Measurements from ENCODE around the gene MON2. TPM values are rescaled to one million over a fixed set of nuclear protein-coding genes. Genes with fewer than 3 reads are reported as not detected.
"Not testable (repeated sequence)": the region's sequence is repeated elsewhere in the genome, so short reads cannot be mapped to it uniquely, and the experiment has no call there.

MON2 gene
- total RNA-seq, 2 donors from 2014 or later, result 30.3 to 43.3 TPM

DNA sequence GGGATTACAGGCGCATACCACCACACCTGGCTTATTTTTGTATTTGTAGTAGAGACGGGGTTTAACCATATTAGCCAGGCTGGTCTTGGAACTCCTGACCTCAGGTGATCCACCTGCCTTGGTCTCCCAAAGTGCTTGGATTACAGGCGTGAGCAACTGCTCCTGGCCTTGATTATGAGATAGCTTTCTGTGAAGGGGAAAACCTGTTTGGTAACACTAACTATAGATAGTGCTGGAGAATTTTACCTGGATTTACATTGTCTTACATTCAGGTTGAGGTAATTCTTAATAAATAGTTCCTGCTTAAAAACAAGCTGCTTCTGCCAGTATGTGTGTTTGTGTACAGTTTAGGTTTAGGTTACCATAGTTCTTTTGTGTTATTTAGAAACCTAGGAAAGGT is 77.1 kb downstream of the MON2 start:
- TF ChIP-seq, protein P1, sequence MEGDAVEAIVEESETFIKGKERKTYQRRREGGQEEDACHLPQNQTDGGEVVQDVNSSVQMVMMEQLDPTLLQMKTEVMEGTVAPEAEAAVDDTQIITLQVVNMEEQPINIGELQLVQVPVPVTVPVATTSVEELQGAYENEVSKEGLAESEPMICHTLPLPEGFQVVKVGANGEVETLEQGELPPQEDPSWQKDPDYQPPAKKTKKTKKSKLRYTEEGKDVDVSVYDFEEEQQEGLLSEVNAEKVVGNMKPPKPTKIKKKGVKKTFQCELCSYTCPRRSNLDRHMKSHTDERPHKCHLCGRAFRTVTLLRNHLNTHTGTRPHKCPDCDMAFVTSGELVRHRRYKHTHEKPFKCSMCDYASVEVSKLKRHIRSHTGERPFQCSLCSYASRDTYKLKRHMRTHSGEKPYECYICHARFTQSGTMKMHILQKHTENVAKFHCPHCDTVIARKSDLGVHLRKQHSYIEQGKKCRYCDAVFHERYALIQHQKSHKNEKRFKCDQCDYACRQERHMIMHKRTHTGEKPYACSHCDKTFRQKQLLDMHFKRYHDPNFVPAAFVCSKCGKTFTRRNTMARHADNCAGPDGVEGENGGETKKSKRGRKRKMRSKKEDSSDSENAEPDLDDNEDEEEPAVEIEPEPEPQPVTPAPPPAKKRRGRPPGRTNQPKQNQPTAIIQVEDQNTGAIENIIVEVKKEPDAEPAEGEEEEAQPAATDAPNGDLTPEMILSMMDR (conservative IDR thresholded peaks at IDR 0.05), result no peak
- Histone ChIP-seq H3K9ac (ENCODE audit: extremely low read depth, low read length, poor library complexity, severe bottlenecking) (no peak overlapping the region), H3K27ac (ENCODE audit: low read depth, low read length) (no peak overlapping the region), H3K9me3 (ENCODE audit: control insufficient read depth, low read length) (no peaks in the 10 kb centered on the region), H3K4me3 (ENCODE audit: low read length) (no peak overlapping the region), H3K4me1 (ENCODE audit: control insufficient read depth, insufficient read depth, low read length) (no peaks in the 10 kb centered on the region), H3K27me3 (ENCODE audit: control insufficient read depth, insufficient read depth, low read length, poor library complexity, severe bottlenecking) (no peaks in the 10 kb centered on the region), H3K36me3 (ENCODE audit: control insufficient read depth, insufficient read depth, low read length) (peaks cover 61% of the 10 kb centered on the region)
- Mint-ChIP-seq H3K4me3 (no peak overlapping the region), H3K9me3 (no peaks in the 10 kb centered on the region), H3K4me1 (no peaks in the 10 kb centered on the region), H3K27me3 (ENCODE audit: insufficient read depth) (no peaks in the 10 kb centered on the region), H3K36me3 (ENCODE audit: low read depth) (peaks cover 38% of the 10 kb centered on the region), H3K27ac (no peak overlapping the region)
- DNase-seq, result no peak
- WGBS, 2 experiments (ENCODE audit: insufficient coverage in 1 of 2, insufficient read length in 1 of 2), result 79 to 88% methylated on average over 1 to 3 of the region's 3 CpGs

DNA sequence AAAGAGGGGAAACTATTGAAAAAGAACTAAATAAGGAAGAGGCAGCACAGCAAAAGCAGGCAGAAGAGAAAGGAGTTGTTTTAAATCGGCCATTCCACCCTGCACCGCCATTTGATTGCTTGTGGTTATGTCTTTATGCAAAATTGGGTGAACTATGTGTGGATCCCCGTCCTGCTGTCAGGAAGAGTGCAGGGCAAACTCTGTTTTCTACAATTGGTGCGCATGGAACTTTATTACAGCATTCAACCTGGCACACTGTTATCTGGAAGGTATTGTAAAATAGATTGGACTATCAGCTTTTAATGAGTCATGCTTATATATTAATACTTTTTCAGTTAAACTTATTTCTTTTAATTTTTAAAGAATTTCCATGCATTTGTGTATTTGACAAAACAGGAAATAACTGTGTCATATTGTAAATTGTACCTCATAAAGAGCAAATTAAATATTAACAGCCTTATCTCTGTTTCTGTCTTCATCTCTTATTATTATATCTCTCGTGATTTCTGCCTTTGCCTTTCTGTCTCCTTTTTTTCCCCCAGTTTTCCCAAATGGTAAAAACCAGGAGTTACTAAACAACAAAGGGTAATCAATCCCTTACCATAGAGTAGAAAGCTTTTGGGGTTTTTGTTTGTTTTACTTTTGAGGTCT is 86.4 kb downstream of the MON2 start:
- no peak overlapping the region for H3K27ac ChIP-seq (ENCODE audit: low read depth, low read length)
- H3K9me3 Mint-ChIP-seq, result no peaks in the 10 kb centered on the region
- no peaks in the 10 kb centered on the region for H3K4me1 Mint-ChIP-seq
- H3K27me3 Mint-ChIP-seq (ENCODE audit: insufficient read depth), result no peaks in the 10 kb centered on the region
- 71 to 96% methylated on average over 2 to 5 of the region's 5 CpGs for WGBS, 2 experiments (ENCODE audit: insufficient coverage in 1 of 2, insufficient read length in 1 of 2)
- H3K4me3 ChIP-seq (ENCODE audit: low read length), result no peak overlapping the region
- no peak for DNase-seq
- H3K9ac ChIP-seq (ENCODE audit: extremely low read depth, low read length, poor library complexity, severe bottlenecking), result no peak overlapping the region
- TF ChIP-seq, protein P1 (conservative IDR thresholded peaks at IDR 0.05), result no peak
- no peaks in the 10 kb centered on the region for H3K9me3 ChIP-seq (ENCODE audit: control insufficient read depth, low read length)
- H3K4me3 Mint-ChIP-seq, result no peak overlapping the region
- H3K36me3 Mint-ChIP-seq (ENCODE audit: low read depth), result peaks cover 39% of the 10 kb centered on the region
- no peaks in the 10 kb centered on the region for H3K27me3 ChIP-seq (ENCODE audit: control insufficient read depth, insufficient read depth, low read length, poor library complexity, severe bottlenecking)
- no peak overlapping the region for H3K27ac Mint-ChIP-seq
- peaks cover 61% of the 10 kb centered on the region for H3K36me3 ChIP-seq (ENCODE audit: control insufficient read depth, insufficient read depth, low read length)
- H3K4me1 ChIP-seq (ENCODE audit: control insufficient read depth, insufficient read depth, low read length), result no peaks in the 10 kb centered on the region

DNA sequence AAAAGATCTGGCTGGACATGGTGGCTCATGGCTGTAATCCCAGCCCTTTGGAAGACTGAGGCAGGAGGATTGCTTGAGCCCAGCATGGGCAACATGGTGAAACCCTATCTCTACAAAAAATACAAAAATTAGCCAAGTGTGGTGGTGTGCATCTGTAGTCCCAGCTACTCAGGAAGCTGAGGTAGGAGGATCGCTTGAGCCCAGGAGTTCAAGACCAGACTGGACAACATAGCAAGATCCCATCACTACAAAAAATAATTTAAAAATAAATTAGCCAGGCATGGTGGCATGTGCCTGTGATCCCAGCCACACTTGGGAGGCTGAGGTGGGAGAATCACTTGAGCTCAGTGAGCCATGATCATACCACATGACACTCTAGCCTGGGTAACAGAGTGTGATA is 92.7 kb downstream of the MON2 start:
- H3K4me3 Mint-ChIP-seq; DNase-seq; H3K4me1 ChIP-seq (ENCODE audit: control insufficient read depth, insufficient read depth, low read length); H3K4me3 ChIP-seq (ENCODE audit: low read length); H3K27me3 Mint-ChIP-seq (ENCODE audit: insufficient read depth); H3K9me3 ChIP-seq (ENCODE audit: control insufficient read depth, low read length); H3K27ac ChIP-seq (ENCODE audit: low read depth, low read length); H3K27me3 ChIP-seq (ENCODE audit: control insufficient read depth, insufficient read depth, low read length, poor library complexity, severe bottlenecking); H3K27ac Mint-ChIP-seq; H3K9ac ChIP-seq (ENCODE audit: extremely low read depth, low read length, poor library complexity, severe bottlenecking); H3K9me3 Mint-ChIP-seq: not testable (repeated sequence)
- 100% methylated on average over 1 of the region's 1 CpG; no CpG with 5 or more reads in 1 of the 2 experiments for WGBS, 2 experiments (ENCODE audit: insufficient coverage in 1 of 2, insufficient read length in 1 of 2)
- H3K36me3 Mint-ChIP-seq (ENCODE audit: low read depth), result peaks cover 27% of the 10 kb centered on the region
- H3K4me1 Mint-ChIP-seq, result peaks cover 10% of the 10 kb centered on the region
- peaks cover 39% of the 10 kb centered on the region for H3K36me3 ChIP-seq (ENCODE audit: control insufficient read depth, insufficient read depth, low read length)

DNA sequence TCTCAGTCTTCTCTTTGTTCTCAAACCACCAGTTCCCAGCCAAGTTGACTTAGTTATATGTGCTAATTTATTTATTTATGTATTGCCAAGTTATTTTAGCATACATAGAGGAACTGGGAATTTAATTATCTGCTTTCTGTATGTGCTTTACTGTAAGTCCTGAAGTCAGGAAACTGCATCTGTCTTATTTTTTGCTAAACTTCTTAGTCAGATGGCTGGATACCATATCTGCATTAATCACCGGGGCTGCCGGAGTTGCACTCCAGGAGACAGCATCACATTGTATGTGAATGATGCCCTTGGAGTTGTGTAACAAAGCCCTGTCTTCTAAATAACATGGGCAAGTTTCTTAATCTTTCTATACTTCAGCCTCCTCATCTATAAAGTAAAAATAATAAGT is 96.2 kb downstream of the MON2 start:
- Mint-ChIP-seq H3K27ac (peak overlapping the region; percentile 7), H3K4me1 (peaks cover 10% of the 10 kb centered on the region), H3K27me3 (ENCODE audit: insufficient read depth) (no peaks in the 10 kb centered on the region), H3K9me3 (no peaks in the 10 kb centered on the region), H3K36me3 (ENCODE audit: low read depth) (peaks cover 19% of the 10 kb centered on the region), H3K4me3 (no peak overlapping the region)
- no peaks in the 10 kb centered on the region for H3K9me3 ChIP-seq (ENCODE audit: control insufficient read depth, low read length)
- H3K27me3 ChIP-seq (ENCODE audit: control insufficient read depth, insufficient read depth, low read length, poor library complexity, severe bottlenecking), result no peaks in the 10 kb centered on the region
- H3K27ac ChIP-seq (ENCODE audit: low read depth, low read length), result peak overlapping the region; percentile 82
- no peak overlapping the region for H3K9ac ChIP-seq (ENCODE audit: extremely low read depth, low read length, poor library complexity, severe bottlenecking)
- WGBS, 2 experiments (ENCODE audit: insufficient coverage in 1 of 2, insufficient read length in 1 of 2), result 89% methylated on average over 2 of the region's 2 CpGs; no CpG with 5 or more reads in 1 of the 2 experiments
- TF ChIP-seq, protein P1 (conservative IDR thresholded peaks at IDR 0.05), result no peak
- DNase-seq, result no peak
- H3K36me3 ChIP-seq (ENCODE audit: control insufficient read depth, insufficient read depth, low read length), result peaks cover 40% of the 10 kb centered on the region
- no peak overlapping the region for H3K4me3 ChIP-seq (ENCODE audit: low read length)
- no peaks in the 10 kb centered on the region for H3K4me1 ChIP-seq (ENCODE audit: control insufficient read depth, insufficient read depth, low read length)

All from endodermal cell (in vitro differentiated cells).